ENCODE results near the gene F11.

DNA sequence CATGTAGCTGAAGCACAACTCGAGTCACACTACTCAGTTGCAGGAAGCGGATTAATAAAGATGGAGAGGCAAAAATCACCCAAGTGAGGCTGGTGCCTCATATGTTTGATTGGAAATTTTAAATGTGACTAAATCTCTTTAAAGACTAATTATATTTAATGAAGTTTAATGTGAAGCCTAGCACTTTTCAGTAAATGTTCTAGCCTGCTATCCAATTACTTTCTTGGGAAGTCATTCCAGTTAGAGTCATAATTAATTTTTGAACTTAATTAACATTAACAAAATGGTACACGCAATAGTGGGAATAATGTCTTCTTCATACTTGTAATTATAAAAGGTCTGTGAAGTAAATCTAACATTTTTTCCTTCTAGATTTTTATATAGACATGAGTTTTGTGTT lies 20.6 kb downstream of the F11 start:
- TF ChIP-seq BACH2 (CRISPR knock-in tag; IDR thresholded peaks at IDR 0.05; ENCODE audit: borderline replicate concordance) (no peak), TOX (CRISPR knock-in tag; IDR thresholded peaks at IDR 0.05; ENCODE audit: borderline replicate concordance) (no peak), TSHZ2 (CRISPR knock-in tag; IDR thresholded peaks at IDR 0.05) (no peak), ZNF70 (CRISPR knock-in tag; IDR thresholded peaks at IDR 0.05) (no peak), PATZ1 (CRISPR knock-in tag; IDR thresholded peaks at IDR 0.05; ENCODE audit: borderline replicate concordance) (no peak), RARB (CRISPR knock-in tag; IDR thresholded peaks at IDR 0.05) (no peak), ARNTL (CRISPR knock-in tag; IDR thresholded peaks at IDR 0.05; ENCODE audit: borderline replicate concordance, low read depth) (no peak), ZNF8 (CRISPR knock-in tag; IDR thresholded peaks at IDR 0.05) (no peak), ZFP3 (CRISPR knock-in tag; IDR thresholded peaks at IDR 0.05) (no peak), ZNF565 (CRISPR knock-in tag; conservative IDR thresholded peaks at IDR 0.05; ENCODE audit: low read depth) (no peak), ESRRG (CRISPR knock-in tag; IDR thresholded peaks at IDR 0.05) (no peak), ZC3H10 (CRISPR knock-in tag; IDR thresholded peaks at IDR 0.05) (no peak)
- TF ChIP-seq, protein P1, sequence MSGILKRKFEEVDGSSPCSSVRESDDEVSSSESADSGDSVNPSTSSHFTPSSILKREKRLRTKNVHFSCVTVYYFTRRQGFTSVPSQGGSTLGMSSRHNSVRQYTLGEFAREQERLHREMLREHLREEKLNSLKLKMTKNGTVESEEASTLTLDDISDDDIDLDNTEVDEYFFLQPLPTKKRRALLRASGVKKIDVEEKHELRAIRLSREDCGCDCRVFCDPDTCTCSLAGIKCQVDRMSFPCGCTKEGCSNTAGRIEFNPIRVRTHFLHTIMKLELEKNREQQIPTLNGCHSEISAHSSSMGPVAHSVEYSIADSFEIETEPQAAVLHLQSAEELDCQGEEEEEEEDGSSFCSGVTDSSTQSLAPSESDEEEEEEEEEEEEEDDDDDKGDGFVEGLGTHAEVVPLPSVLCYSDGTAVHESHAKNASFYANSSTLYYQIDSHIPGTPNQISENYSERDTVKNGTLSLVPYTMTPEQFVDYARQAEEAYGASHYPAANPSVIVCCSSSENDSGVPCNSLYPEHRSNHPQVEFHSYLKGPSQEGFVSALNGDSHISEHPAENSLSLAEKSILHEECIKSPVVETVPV (CRISPR knock-in tag; IDR thresholded peaks at IDR 0.05) = no peak
